Stimulated activated CD4-positive, alpha-beta T cell treated with anti-CD3 and anti-CD28 coated beads, Interleukin-12 subunit alpha, Interleukin-12 subunit beta, amount 100 ng/mL, for 4 hours (primary cell): Measurements from ENCODE around the gene INO80E.
"Not testable (repeated sequence)": the region's sequence is repeated elsewhere in the genome, so short reads cannot be mapped to it uniquely, and the experiment has no call there.

ENCODE experiments used
- DNase-seq: peaks from one replicate; pipeline ENCODE4 v3.0.0-alpha.2; 2020

Gene INO80E

DNA sequence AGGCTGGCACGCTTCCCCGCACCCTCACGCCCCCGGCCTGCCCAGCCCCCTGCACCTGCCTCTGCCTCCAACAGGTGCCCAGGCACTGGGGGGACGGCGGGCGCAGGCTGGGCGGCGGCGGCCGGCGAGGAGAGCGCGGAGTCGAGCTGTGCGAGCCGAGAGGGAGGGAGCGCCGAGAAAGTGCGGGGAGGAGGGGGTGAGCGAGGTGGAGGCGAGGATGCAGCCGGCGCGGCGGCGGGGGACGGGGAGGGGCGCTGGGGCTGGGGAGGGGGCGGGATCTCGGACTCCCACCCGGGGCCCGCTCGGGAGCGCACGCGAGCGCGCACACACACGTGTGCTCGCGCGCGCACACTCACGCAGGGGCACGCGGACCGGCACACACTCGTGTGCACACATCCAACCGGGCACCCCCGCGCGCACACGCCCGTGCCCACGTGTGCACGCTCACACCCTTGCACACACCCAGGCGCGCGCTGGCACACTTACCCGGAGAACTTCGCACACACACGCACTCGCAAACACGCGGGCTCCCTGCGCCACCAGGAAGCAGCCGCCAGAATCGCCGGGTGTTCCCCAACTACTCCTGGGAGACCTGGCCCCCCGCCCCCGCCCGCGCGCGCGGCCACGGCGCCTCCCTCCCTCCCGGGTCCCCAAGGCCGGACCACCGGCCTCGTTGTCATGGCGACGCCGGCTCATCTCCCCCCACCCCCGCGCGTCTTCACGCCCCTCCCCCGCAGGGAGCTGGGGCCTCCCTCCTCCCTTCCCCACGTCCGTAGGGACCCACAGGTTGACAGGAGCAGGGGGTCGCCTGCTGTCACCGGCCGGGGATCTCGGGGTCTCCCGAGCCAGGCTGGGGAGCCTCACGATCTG lies 15.0 kb downstream of the INO80E start, which contains the start of gene DOC2A:
Gene DOC2A, minus strand, starts transcription at position 184 of the 870 bp plus-strand sequence. CDS start 805 bp downstream, outside the sequence.
- DNase-seq: peak; percentile 40

DNA sequence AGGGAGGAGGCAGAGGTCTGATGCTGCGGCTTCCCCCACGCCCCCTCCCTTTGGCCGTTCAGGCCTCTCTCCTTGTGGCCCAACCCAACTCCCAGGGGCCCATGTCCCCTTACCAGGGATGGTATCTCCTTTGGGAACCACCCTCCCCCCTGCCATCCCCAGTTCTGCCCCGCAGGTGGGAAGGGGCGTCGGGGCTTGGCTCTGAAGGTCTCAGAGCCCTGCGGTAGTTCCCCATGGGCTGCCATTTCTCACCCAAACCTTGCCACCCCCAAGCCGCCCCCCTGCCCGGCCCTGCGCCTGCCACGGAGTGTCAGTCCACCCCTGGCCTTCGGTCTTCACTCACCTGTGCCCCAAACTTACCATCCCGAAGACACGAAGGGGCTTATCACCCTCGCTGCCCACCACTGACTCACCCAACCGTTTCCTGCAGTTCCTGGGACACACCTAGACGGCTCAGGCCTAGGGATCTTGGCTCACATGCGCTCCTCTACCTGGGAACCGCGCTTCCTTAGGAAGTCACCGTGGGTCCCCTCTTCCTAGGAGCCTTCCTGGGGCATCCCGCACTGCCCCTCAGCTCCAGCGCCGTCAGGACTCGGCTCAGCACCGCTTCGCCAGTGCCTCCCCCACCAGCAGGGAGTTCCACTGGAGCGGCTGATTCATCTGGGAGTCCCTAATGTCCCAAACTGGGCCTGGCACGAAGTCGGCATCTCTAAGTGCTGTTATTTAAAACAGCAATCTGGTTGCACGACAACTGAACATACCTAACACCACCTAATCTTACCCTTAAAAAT lies 15.9 kb downstream of the INO80E start:
- no peak for DNase-seq

DNA sequence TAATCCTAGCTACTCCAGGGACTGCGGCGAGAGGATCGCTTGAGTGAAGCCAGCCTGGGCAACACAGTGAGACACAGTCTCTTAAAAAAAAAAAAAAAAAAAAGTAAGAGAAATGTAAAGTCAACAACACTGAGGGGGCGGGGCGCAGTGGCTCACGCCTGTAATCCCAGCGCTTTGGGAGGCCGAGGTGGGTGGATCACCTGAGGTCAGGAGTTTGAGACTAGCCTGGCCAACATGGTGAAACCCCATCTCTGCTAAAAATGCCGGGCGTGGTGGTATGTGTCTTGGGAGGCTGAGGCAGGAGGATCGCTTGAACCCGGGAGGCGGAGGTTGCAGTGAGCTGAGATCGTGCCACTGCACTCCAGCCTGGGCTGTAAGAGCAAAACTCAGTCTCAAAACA lies 16.6 kb downstream of the INO80E start:
- DNase-seq: not testable (repeated sequence)

DNA sequence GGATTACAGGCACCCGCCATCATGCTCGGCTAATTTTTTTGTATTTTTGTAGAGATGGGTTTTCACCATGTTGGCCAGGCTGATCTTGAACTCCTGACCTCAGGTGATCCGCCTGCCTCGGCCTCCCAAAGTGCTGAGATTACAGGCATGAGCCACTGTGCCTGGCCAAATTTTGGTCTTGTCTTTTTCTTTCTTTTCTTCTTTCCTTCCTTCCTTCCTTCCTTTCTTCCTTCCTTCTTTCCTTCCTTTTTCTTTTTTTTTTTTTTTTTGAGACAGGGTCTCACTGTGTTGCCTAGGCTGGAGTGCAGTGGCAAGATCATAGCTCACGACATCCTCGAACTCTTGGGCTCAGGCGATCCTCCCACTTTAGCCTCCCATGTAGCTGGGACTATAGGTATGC lies 19.4 kb downstream of the INO80E start:
- not testable (repeated sequence) for DNase-seq

DNA sequence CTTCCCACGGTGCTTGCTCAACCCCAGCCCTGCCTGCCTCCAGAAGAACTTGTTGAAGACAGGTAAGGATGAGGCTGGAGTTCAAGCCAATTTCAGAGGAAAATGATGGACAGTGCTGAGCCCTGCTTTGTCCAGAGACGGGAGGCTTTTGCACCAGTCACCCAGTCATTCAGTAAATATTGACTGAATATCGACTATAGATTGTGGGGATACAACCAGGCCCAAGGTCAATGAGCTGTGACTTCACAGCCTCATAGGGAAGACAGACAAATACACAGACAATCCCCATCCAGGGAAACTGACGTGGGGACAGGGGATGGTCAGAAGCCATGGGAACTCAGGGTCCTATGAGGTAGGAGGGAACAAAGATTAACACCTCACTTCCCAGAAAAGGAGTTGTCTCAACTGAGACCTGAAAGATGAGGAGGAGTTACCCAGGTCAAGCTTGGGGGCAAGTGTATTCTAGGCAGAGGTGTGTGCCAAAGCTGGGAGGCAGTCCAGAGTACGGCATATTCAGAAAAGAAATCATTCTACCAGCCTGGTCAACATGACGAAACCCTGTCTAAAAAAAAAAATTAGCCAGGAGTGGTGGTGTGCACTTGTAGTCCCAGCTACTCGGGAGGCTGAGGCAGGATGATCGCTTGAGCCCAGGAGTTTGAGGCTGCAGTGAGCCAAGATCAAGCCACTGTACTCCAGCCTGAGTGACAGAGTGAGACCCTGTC lies 20.7 kb downstream of the INO80E start:
- no peak for DNase-seq

GRCh38 chr16:30017277-30017656 lies 21.2 kb downstream of the INO80E start:
- DNase-seq: no peak

DNA sequence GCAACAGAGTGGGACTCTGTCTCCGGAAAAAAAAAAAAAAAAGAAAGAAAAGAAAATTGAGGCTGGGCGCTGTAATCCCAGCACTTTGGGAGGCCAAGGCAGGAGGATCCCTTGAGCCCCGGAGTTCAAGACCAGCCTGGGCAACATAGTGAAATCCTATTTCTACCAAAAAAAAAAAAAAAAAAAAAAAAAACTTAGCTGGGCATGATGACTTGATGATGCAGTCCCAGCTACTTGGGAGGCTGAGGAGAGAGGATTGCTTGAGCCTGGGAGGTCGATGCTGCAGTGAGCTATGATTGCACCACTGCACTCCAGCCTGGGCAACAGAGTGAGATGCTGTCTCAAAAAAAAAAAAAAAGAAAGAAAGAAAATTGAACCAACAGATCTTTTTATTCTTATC lies 21.9 kb downstream of the INO80E start:
- DNase-seq: not testable (repeated sequence)

GRCh38 chr16:30018731-30019158 lies 22.7 kb downstream of the INO80E start:
- DNase-seq: no peak

GRCh38 chr16:30022887-30023286 lies 26.8 kb downstream of the INO80E start, which contains the start of gene C16orf92:
Gene C16orf92 (plus strand): TSS chr16:30023198. CDS start chr16:30023341, 143 bp downstream.
- no peak for DNase-seq

GRCh38 chr16:30023586-30023985 lies 27.5 kb downstream of the INO80E start:
- no peak for DNase-seq

- DNase-seq: no peak
Observed at GRCh38 chr16:30024451-30024850, 28.4 kb downstream of the INO80E start.

DNA sequence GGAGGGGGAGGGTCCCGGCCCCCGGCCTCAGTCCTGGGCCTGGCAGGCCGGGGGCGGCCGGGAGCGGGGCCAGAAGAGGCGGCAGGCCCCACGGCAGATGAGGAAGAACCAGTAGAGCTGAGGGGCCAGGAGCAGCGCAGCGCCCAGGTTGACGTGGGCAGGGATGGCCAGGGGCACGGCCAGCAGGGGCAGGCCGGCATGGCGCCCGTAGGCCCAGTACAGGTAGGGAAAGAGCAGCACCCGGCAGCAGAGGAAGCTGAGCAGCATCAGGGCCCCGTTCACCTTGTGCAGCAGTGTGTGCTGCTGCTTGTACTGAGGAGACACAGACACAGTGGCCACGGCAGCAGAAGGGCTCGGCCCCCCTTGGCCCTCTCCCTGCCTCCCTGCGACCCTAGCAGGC lies 29.1 kb downstream of the INO80E start:
- no peak for DNase-seq

DNA sequence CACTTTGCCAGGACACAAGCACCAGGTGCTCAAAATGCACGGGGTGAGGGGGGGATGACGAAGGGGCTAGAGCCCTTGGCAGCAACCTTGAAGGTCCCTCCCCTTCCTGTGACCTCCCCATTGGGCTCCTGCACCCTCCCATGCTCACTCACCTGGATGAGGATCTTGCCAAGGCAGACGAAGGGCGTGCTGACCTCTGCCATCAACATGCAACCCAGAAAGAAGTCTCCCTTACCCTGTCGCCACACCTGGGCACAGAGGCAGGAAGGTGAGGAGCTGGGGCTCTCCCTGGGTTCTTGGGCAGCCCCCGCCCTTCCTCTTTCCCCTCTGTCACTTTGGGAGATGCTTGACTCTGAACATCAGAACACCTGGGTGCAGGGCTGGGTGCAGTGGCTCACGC lies 29.5 kb downstream of the INO80E start:
- no peak for DNase-seq

- no peak for DNase-seq
Observed at GRCh38 chr16:30026449-30026848, 30.4 kb downstream of the INO80E start.

- no peak for DNase-seq
Observed at GRCh38 chr16:30027588-30028437, 31.8 kb downstream of the INO80E start.

- DNase-seq: no peak
Observed at GRCh38 chr16:30028438-30029076, 32.5 kb downstream of the INO80E start.

DNA sequence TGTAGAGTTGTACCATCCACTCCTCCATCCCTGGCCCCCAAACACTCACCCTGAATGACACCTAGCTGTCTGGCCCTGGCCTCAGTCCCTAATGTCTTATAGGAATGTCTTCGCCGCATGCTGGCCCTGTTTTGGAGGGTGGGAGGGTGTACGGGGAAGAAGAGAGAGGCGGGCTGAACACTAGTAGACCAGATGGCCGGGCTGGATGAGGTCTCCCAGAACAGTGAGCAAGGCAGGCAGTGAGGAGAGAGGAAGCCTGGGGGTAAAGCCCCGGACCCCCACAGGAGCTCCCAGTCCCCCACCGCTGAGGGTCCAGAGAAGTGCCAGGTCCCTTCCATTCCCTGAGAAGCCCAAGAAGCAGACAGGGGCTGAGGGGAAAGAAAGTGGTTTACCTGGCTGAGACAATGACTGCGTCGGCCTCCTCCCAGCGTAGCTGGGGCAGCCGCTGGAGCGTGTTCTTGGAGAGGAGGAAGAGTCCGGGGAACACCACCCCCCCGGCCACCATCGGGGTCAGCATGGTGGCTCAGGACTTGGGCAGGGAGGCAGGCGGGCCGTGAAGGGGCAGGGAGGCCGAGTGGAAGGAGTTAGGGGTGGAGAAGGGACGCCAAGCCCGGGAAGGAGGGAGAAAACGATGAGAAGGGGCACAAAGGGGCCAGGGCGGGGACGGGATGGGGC lies 34.1 kb downstream of the INO80E start:
- DNase-seq: no peak

DNA sequence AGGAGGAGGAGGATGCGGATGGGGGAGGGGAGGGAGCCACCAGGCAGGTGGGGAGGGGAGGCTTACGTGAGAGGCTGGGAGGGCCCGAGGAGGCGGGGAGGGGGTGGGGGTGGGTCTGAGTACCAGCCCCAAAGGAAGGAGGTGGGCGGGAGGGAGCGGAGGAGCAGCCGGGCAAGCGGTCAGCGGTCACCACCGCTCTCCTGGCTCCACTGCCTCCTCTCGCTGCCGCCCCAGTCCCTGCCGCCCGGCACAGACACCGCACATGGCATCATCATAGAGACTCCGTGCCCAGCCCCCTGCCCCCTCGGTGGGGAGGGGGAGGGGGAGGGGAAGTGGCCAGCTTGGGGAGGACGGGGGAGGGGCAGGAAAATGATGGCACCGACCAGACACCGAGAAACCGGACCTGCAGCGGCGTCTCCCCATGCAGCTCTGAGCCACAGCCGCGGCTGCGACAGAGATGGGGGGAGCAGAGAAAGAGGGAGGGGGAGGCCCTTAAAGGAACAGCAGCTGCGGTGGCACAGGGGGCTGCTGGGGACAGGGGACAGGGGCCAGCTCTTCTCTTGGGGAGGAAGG lies 34.9 kb downstream of the INO80E start, which contains the start of gene TLCD3B:
Gene TLCD3B, minus strand, starts transcription at position 431 of the 573 bp plus-strand sequence. CDS start 744 bp downstream, outside the sequence.
- no peak for DNase-seq

GRCh38 chr16:30031477-30031918 lies 35.5 kb downstream of the INO80E start:
- no peak for DNase-seq

DNA sequence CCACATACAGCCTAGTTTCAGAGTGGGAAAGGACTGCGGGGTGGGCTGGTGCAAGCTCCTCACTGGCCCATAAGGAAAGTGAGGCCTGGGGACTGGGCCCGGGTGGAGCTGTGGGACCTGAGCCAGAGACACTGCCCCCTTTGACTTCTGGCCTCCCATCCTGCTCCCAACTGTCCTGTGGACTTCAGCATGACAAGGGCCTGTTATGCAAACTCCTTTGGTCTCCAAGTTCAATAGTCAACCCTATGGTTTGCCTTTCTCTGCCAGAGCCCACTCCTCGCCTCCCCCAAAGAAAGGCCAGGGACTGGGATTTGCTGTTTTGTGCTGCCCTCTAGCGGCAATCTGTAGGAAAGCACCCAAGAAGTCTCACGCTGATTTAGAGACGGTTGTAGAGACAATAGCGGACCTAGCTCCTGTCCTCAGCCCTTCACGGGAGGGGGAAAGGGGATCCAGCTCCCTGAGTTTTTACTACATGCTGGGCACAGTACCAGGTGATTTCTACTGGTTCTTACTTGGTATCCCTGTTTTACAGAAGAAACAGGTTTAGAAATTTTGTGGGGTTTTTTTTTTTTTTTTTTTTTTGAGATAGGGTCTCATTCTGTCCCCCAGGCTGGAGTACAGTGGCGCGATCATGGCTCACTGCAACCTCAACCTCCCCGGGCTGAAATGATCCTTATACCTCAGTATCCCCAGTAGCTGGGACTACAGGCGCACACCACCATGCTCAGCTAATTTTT lies 36.2 kb downstream of the INO80E start:
- peak; percentile 46 for DNase-seq
